GM19468 (cell line): Measurements from ENCODE around the gene APOBEC3B.
"Not testable (repeated sequence)": the region's sequence is repeated elsewhere in the genome, so short reads cannot be mapped to it uniquely, and the experiment has no call there.

Experiments
- ATAC-seq: cut with Tn5 transposase; IDR thresholded peaks from one replicate; pipeline ENCODE4 v1.9.1; 2021; ENCODE audit warnings: mild to moderate bottlenecking, moderate library complexity, moderate number of reproducible peaks; ENCODE audit not compliant: unreplicated experiment; ENCODE audit errors: extremely low read depth

The APOBEC3B gene

GRCh38 chr22:38965614-38966379, 16.4 kb upstream of the APOBEC3B start:
- no peak for ATAC-seq

DNA sequence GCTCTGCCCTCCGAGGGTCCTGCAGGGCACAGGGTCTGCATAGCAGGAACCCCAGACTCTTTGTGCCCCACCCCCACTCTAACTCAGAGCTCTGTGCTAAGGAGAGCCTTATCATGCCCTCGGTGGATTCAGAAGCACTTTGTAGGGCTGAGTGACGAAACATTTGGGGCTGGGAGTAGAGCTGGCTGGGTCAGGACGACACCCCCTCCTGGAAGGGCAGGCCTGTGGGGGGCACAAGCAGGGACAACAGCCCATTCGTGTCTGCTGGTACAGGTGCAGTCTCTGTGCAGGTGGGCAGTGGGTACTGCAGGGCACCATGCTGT, 15.8 kb upstream of the APOBEC3B start:
- no peak for ATAC-seq

- no peak for ATAC-seq
Observed at GRCh38 chr22:38966942-38967341, 15.2 kb upstream of the APOBEC3B start.

DNA sequence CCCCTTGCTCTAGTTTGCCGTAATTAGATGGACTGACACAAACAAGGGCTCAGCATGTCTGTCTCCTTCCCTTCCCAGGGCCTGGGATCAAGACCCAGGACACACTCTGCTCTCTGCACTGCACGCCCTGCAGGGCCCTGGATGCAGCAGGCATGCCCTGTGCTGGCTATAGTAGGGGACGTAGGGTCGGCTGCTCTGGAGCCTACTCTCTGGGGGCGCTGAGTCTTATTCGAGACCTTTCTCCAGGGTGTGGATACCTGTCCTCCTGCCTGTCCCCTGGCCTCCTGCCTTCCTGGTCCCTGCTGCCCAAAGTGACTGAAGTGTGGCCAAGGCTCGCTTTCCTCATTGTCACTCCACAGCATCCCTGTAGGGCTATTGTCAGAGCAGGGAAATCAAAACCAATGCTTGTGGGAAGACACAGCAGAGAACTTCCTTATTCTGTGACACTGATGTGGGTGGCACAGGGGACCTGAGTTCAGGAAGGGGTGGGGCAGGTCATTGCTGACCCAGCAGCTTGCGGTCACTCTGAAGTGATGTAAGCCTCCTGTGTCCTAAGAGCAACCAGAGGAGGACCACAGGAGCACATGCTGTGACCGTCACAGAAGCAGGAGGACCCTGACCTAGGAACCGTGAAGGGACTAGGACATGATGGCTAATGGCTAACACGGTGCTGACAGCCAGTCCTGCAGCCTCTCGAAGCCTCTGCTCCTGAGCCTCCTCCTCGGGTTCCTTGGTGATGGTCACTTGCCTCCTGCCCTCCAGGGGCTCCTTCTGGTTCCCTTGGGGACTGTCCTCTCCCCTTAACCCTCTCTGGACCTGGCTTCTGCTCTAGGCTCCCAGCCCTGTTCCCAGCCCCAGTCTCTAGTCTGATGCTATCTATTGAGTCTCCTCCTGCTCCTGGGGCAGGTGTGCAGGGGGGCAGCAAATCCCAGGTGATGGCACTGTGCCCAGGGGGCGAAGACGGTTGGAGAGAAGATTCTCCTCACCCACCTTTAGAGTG, 14.4 kb upstream of the APOBEC3B start:
- ATAC-seq: no peak

DNA sequence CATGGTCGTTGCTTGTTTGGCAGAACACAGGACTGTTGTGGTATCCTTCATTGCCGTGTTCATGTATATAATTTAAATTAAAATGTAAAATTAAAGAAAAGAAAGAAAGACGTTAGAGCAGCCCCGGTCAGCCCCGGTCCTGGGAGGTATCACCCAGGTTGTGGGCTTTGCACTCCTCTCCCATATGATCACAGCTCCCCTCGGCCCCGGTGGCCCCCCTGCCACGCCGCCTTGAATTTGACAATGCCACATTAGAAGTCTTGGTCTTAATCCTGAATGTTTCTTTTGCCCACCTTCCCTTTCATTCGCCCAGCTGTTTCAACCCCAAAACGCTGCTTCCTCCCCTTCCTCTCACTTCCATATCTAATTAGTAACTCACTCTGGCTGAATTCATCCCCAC, 13.3 kb upstream of the APOBEC3B start:
- no peak for ATAC-seq

- no peak for ATAC-seq
Observed at GRCh38 chr22:38970551-38970950, 11.6 kb upstream of the APOBEC3B start.

DNA sequence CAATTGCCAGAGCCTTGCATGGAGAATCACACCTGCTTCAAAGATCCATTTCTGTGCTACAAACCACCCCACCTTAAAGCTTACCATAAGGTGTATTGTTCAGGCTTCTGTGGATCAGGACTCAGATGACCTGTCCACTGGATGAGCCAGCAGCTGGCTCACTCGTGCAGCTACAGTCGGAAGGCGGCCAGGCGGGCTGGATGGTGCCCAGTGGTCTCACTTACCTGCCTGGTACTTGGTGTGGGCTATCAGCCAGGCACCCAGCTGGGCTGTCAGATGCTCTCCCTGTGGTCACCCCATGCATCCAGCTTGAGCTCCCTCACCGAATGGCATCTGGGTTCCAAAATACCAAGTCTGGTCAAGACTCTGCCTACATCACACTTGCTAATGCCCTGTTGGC, 10.9 kb upstream of the APOBEC3B start:
- ATAC-seq: no peak

DNA sequence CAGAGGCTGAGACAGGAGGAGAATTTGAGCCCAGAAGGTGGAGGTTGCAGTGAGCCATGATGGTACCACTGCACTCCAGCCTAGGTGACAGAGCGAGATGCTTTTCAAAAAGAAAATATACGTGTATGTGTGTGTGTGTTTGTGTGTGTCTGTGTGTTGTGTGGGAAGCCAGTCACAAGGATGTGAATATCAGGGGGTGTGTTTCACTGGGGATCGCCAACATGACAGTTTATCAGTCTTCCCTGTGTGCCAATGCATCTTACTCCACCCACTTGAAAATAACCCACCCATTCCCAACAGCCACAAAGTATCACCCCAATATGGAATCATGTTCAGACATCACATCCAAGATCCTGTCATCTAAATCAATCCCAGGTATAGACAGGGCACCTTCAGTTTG, 10.4 kb upstream of the APOBEC3B start:
- ATAC-seq: no peak

DNA sequence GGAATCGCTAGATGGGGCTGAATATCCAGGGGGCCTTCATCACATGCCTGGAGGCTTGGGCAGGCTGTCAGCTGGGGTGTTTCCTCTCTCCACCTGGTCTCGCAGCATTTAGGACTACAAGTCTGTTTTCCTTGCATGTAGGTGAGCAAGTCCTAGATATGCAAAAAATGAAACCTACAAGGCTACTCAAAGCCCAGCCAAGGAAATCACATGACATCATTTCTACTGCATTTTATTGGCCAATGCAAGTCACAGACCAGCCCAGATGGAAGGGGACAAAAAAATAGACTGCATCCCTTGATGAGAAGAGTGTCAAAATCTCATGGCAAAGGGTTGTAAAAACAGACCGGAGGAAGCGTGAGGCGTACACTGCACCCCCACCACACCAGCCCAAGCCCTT, 9.6 kb upstream of the APOBEC3B start:
- no peak for ATAC-seq

DNA sequence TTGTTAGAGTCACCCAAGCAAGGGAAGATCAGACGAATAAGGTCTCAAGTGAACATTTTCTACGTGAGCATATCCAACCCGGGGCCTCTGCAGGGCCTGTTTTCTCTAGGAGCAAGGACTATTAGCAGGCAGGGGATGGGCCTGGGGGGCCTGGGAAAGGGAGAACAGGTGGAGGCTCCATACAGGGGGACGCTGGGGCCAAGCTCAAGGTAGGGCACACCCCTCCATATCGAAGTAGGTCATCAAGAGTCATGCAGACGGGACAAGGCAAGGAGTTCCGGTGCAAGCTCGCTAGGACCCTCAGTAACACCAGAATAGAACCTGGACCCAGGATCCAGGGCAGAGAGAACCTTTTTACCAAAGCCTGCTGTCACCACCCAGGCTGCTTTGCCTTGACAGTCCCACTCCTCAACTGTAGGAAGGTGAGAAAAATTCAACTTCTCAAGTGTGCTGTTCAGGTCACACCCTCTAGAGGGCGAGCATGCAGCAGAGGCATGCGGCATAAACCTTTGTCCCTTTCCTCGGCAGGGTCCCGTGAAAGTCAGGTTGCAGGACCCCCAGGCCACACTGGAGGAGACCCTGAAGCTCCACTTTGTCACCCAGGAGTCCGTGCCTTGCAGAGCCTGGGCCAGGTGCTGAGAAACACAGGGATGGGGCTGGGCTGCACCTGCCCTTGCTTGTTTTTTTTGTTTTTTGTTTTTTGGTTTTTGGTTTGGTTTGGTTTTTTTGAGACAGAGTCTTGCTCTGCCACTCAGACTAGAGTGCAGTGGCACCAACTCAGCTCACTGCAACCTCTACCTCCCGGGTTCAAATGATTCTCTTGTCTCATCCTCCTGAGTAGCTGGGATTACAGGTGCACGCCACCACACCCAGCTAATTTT, 8.6 kb upstream of the APOBEC3B start:
- no peak for ATAC-seq

DNA sequence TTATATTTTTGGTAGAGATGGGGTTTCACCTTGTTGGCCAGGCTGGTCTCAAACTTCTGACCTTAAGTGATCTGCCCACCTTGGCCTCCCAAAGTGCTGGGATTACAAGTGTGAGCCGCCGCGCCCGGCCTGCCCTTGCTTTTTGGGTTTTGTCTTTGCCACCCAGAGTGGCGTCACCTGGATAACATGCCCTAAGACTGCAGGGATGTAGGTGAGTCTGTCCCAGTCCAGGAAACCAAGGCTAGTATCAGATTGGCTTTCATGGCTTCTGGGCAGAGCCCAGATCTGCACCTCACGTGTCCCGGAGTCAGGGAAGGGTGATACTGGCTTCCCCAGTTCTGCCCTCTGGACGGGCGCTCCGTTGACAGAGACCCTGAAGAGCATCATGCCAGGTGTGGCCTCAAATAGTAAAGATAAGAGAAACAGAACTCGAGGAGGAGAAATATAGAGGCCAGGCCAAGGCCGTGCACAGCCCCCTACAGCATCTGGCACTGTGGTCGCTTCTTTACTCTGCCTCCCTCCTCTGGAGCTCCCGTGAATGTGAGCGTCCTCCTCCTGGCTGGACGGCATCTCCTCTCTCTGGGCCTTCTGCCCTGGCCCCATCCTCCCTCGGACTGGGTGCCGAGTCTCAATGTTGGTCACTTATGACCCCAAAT, 7.8 kb upstream of the APOBEC3B start:
- ATAC-seq: no peak

GRCh38 chr22:38974826-38975175, 7.3 kb upstream of the APOBEC3B start:
- no peak for ATAC-seq

DNA sequence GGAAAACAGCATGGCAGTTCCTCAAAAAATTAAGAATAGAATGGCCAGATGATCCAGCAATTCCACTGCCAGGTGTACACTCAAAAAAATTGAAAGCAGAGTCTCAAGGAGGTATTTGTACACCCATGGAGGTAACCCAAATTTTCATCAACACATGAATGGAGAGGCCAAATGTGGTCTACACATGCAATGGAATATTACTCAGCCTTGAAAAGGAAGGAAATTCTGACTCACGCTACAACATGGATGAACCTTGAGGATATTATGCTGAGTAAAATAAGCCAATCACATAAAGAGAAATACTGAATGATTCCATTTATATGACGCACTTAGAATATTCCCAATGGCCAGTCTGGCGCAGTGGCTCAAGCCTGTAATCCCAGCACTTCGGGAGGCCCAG, 4.9 kb upstream of the APOBEC3B start:
- not testable (repeated sequence) for ATAC-seq

- not testable (repeated sequence) for ATAC-seq
Observed at GRCh38 chr22:38980587-38980986, 1.6 kb upstream of the APOBEC3B start.

DNA sequence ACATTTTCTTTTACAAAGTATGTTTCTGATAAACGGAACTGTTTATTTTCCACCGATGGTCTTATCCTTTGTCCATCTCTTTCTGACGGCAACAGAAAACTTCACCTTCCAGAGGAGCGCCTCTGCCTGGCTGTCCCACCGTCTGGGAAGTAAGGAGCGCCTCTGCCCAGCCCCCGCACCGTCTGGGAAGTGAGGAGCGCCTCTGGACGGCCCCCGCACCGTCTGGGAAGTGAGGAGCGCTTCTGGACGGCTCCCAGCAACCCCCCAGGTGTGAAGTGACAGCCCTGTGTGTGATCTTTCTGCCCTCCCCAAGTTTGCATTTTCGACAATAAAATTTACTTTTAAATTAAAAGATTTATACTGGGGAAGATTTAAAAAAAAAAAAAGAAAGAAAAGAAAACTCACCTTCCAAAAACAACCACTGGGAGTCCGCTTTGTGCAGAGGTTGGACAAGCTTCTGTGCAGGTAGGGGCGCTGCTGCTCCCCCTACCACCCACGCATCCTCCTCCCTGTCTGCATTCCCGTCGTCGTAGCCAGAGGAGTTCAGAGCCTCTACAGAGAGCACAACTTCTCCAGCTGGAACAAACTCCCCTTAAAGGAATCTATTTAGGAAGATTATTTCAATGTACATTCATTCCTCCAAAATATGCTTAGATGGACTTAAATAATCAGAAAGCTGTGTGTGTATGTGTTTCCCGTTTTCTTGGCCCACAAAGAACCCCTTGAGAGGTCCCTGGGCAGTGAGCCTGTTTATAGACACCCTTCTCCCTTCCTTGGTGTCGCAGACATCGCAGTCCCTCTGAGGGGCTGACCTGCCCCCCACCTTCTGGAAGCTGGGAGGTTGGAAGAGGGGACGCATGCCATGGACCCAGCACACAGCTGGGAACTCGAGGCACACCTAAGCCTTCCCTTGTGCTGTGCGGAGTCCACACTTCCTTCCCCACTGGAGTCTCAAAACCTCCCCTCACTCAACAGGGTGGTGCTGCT, 849 bp upstream of the APOBEC3B start:
- ATAC-seq: no peak

GRCh38 chr22:38984224-38984623, 2.1 kb downstream of the APOBEC3B start:
- no peak for ATAC-seq

- ATAC-seq: peak; percentile 32
Observed at GRCh38 chr22:38984784-38985757, 2.9 kb downstream of the APOBEC3B start.

DNA sequence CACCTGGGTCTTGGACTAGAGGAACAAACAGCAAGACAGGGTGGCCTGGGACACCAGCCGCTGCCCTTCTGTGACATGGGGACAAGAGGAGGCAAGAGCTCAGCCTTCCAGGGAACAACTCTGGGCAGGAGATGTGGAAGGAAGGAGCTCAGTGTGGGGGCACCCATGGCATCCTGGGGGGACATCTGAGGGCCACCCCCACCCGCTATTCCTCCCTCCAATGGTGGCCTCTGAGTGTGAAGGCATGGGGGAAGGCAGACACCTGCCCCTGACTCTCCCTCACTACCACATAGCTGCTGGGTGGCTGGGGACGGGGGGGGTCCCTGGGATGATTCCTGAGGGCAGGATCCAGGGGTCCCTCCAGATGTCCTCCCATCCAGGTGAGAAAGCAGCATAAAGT, 4.5 kb downstream of the APOBEC3B start:
- ATAC-seq: no peak
